ENCODE results near the gene RIT1.

- TF ChIP-seq, protein P1, sequence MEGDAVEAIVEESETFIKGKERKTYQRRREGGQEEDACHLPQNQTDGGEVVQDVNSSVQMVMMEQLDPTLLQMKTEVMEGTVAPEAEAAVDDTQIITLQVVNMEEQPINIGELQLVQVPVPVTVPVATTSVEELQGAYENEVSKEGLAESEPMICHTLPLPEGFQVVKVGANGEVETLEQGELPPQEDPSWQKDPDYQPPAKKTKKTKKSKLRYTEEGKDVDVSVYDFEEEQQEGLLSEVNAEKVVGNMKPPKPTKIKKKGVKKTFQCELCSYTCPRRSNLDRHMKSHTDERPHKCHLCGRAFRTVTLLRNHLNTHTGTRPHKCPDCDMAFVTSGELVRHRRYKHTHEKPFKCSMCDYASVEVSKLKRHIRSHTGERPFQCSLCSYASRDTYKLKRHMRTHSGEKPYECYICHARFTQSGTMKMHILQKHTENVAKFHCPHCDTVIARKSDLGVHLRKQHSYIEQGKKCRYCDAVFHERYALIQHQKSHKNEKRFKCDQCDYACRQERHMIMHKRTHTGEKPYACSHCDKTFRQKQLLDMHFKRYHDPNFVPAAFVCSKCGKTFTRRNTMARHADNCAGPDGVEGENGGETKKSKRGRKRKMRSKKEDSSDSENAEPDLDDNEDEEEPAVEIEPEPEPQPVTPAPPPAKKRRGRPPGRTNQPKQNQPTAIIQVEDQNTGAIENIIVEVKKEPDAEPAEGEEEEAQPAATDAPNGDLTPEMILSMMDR (IDR thresholded peaks at IDR 0.05): no peak
- TF ChIP-seq POLR2A (IDR thresholded peaks at IDR 0.05) (no peak), EP300 (IDR thresholded peaks at IDR 0.05) (no peak)
Observed at GRCh38 chr1:155882766-155883165, 28.4 kb downstream of the RIT1 start.

Measured in sigmoid colon (tissue), 4 donors.